Stimulated activated naive CD8-positive, alpha-beta T cell treated with anti-CD3 and anti-CD28 coated beads, Interleukin-15, amount 100 ng/mL, for 72 hours (primary cell): Measurements from ENCODE around the gene DGUOK.
"Not testable (repeated sequence)": the region's sequence is repeated elsewhere in the genome, so short reads cannot be mapped to it uniquely, and the experiment has no call there.

ENCODE experiments used
- ATAC-seq: fragments of 150-1000 bp; cut with Tn5 transposase; 2 replicates; pipeline ENCODE4 v1.10.0; 2021; ENCODE audit warnings: mild to moderate bottlenecking, moderate library complexity
- DNase-seq, 2 donors: peaks; one replicate each; pipeline ENCODE4 v3.0.0; 2021 to 2022
- H3K27ac Mint-ChIP-seq, 2 donors: one replicate each; pipeline ENCODE4 v1.8.0; 2022; ENCODE audit warnings: mild to moderate bottlenecking in 2 of 2, mixed read lengths in 2 of 2, moderate library complexity in 2 of 2
- H3K27me3 Mint-ChIP-seq: one replicate; pipeline ENCODE4 v1.8.0; 2022; ENCODE audit warnings: mixed read lengths
- H3K4me1 Mint-ChIP-seq: one replicate; pipeline ENCODE4 v1.8.0; 2022; ENCODE audit warnings: mild to moderate bottlenecking, mixed read lengths
- H3K4me3 Mint-ChIP-seq, 2 donors: one replicate each; pipeline ENCODE4 v1.8.0; 2022; ENCODE audit warnings: mild to moderate bottlenecking in 2 of 2, mixed read lengths in 2 of 2, moderate library complexity in 1 of 2
- H3K9me3 Mint-ChIP-seq, 2 donors: one replicate each; pipeline ENCODE4 v1.8.0; 2022; ENCODE audit warnings: mixed read lengths in 2 of 2

The DGUOK gene

DNA sequence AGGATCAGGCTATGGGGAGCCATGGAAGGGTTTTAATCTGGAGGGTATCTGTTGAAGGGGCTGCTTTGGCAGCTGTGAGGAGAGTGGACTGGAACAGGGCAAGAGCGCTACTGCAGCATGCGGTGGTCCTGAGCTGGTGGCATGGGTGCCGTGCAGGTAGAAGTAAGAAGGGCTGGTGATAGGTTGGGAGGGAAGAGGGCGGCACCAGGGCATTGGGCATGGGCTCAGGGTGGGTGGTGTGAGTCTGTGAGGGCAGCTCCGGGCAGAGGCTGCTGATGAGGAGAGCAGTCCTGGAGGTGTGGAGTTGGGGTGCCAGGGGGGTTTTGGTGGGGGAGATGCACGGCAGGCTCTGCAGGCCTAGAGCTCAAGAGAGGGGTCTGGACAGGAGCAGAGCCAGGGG is 31.8 kb upstream of the DGUOK start:
- H3K4me1 Mint-ChIP-seq = peaks cover 32% of the 10 kb centered on the region
- H3K4me3 Mint-ChIP-seq = peak overlapping the region in 1 of 2 donors; percentile 27
- ATAC-seq (no peak), DNase-seq (no peak)
- peak overlapping the region in 1 of 2 donors; percentile 74 for H3K27ac Mint-ChIP-seq
- H3K27me3 Mint-ChIP-seq = no peaks in the 10 kb centered on the region
- no peaks in the 10 kb centered on the region for H3K9me3 Mint-ChIP-seq

DNA sequence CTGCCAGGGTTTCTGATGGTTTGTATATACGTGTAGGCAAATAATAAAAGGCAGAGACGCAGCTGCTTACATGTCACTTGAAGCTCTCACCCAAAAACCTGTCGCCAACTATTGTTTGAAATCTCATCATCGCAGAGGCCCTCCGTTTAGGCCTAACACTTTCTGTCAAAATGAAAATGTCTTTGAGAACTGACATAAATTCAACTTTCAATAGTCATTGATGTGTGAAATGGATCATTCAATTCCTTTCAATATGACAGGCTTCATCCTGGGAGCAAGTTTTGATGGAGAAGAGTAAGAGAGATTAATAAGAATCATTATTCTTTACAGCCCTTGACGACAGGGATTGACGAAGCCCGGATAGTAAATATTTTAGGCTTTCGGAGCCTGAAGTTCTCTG is 31.2 kb upstream of the DGUOK start:
- Mint-ChIP-seq H3K27ac (no peak overlapping the region), H3K27me3 (no peaks in the 10 kb centered on the region), H3K4me3 (no peak overlapping the region), H3K9me3 (no peaks in the 10 kb centered on the region), H3K4me1 (peaks cover 32% of the 10 kb centered on the region)
- ATAC-seq (no peak), DNase-seq (no peak)

DNA sequence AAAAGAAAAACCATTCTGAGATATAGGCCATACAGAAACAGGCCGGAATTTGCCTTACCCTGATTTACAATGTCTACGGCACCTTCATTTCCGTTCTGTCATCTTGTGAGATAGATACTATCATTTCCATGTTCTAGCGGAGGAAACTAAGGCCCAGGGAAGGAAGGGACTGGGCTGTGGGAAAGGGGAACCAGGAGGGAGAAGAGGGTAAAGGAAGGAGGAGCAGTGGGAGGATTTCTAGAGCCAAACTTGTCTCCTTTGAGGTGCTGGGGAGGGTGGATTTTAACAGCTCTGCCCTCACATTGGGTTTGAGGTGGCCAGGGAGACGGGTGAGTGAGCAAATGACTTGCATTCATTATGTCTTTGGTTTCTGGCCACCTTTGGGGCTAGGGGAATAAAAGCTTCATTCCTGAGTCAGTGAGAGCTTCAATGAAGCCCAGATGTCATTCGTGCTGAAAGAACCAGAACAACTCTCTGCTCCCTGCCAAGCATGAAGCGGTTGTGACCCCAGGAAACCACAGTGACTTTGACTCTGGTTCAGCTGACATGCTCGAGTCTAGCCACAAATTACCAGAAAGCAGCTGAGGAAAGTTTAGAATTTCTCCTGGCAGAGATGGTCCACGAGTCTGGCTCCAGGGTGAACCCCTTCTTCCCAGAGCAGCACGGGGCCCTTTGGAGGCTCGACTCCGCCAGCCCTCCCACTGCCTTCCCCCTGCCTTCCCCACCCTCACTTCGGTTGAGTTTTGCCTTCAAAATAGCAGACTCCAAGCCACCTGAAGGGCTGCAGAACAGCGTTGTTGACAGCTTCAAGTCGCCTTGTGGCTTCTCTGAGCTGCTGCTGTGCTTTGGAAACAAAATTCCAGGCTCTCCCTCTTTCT is 30.1 kb upstream of the DGUOK start:
- ATAC-seq (peak; percentile 94), DNase-seq (peak; percentile 42 to 71)
- H3K27me3 Mint-ChIP-seq = no peaks in the 10 kb centered on the region
- peak overlapping the region; percentile 61 to 77 for H3K4me3 Mint-ChIP-seq
- no peaks in the 10 kb centered on the region for H3K9me3 Mint-ChIP-seq
- peaks cover 32% of the 10 kb centered on the region for H3K4me1 Mint-ChIP-seq
- H3K27ac Mint-ChIP-seq = peak overlapping the region; percentile 60 to 91

DNA sequence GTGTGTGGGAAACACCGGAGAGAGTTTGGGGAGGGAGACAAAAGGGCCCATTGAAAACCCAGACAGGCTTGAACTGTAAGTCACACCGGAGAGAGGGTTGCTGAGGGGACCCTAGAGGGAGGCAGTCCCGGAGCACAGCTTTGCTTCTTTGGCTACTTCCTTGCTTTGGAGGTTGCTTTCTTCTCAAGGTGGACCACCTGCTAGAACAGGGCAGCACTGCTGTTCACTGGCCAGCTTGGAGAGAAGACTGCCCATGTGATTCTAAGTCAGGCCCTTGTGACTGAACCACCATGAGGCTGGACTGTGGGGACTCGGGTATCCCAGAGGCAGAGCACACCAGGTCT is 29.5 kb upstream of the DGUOK start:
- H3K27ac Mint-ChIP-seq = peak overlapping the region in 1 of 2 donors; percentile 60
- peaks cover 32% of the 10 kb centered on the region for H3K4me1 Mint-ChIP-seq
- H3K4me3 Mint-ChIP-seq = peak overlapping the region in 1 of 2 donors; percentile 77
- no peaks in the 10 kb centered on the region for H3K27me3 Mint-ChIP-seq
- DNase-seq = no peak
- no peaks in the 10 kb centered on the region for H3K9me3 Mint-ChIP-seq
- ATAC-seq = peak; percentile 22

DNA sequence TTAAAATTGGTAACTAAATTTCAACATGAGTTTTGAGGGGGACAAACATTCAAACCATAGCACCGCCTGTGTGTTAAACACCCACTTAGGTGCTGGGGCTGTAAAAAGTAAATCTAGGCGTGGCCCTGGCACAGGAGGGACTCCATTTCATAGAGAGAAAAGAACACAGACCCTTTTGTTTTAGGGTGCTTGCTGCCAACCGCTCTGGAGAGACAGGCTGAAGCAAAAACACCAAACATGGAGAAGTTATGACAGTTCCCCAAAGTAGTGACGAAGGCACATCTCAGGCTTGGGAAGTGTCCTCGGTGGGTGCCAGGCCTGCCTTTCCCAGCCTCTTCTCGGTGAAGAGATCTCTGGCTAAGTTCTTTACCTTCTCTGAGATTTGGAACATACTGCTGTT is 28.7 kb upstream of the DGUOK start:
- no peak for DNase-seq
- no peaks in the 10 kb centered on the region for H3K27me3 Mint-ChIP-seq
- no peak overlapping the region for H3K27ac Mint-ChIP-seq
- no peak for ATAC-seq
- H3K9me3 Mint-ChIP-seq = no peaks in the 10 kb centered on the region
- peaks cover 32% of the 10 kb centered on the region for H3K4me1 Mint-ChIP-seq
- no peak overlapping the region for H3K4me3 Mint-ChIP-seq

DNA sequence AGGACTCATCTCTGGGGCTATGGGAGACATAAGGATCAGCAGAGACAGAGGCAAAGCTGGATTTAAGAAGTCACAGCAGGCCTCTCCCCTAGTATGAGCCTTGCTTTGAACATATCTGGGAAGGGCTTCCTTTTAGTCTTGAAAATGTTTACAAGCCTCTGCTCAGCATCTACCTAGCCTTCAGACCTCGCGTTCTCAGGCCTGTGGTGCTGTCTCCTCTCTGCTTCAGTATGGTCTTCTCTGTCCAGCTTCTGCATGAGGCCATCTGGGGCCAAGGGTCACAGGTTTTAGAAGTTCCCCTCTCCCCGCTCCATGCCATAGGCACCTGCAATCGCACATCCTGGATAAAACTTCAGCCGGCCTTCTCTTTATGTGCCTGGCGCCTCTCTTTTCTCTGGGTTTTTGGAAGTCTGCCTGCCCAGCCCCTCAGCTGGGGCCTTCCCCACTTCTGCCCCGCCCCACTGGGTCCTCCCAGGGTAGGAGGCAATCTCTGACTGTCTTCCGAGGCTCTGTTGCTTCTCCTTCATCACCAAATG is 26.8 kb upstream of the DGUOK start:
- ATAC-seq = no peak
- no peak for DNase-seq
- H3K27ac Mint-ChIP-seq = peak overlapping the region in 1 of 2 donors; percentile 74
- peaks cover 23% of the 10 kb centered on the region for H3K4me1 Mint-ChIP-seq
- H3K9me3 Mint-ChIP-seq = no peaks in the 10 kb centered on the region
- no peak overlapping the region for H3K4me3 Mint-ChIP-seq
- H3K27me3 Mint-ChIP-seq = no peaks in the 10 kb centered on the region

DNA sequence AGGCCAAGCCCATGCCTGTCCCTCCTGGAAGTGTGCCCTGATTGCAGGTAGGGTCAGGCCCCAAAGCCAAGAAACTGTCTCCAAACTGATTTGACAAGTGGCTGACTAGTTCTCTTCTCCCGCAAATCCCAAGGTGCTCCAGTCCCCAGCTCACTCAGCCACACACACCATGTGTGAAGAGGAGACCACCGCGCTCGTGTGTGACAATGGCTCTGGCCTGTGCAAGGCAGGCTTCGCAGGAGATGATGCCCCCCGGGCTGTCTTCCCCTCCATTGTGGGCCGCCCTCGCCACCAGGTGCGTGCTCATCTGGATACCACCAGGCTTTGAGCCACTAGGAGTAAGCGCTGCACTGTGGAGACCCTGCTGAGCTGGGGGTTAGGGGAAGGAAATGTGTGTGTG is 25.5 kb upstream of the DGUOK start:
- ATAC-seq (no peak), DNase-seq (no peak)
- H3K4me1 Mint-ChIP-seq = peaks cover 17% of the 10 kb centered on the region
- H3K9me3 Mint-ChIP-seq = no peaks in the 10 kb centered on the region
- H3K4me3 Mint-ChIP-seq = no peak overlapping the region
- H3K27me3 Mint-ChIP-seq = no peaks in the 10 kb centered on the region
- no peak overlapping the region for H3K27ac Mint-ChIP-seq

DNA sequence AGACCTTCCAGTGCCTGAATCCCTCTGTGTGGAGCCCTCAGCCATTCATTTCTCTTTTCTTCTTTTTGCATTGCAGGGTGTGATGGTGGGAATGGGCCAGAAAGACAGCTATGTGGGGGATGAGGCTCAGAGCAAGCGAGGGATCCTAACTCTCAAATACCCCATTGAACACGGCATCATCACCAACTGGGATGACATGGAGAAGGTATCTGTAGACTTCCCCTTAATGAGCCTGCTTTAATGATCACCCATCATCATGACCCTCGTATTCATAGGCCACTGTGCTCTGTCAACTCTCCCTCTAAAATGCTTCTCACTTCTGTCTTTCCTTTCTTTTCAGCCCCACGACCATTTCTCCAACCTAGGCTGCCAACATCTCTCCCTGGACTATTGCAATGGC is 24.4 kb upstream of the DGUOK start:
- ATAC-seq (no peak), DNase-seq (no peak)
- H3K9me3 Mint-ChIP-seq = no peaks in the 10 kb centered on the region
- H3K27me3 Mint-ChIP-seq = no peaks in the 10 kb centered on the region
- peaks cover 5% of the 10 kb centered on the region for H3K4me1 Mint-ChIP-seq
- H3K4me3 Mint-ChIP-seq = no peak overlapping the region
- no peak overlapping the region for H3K27ac Mint-ChIP-seq

DNA sequence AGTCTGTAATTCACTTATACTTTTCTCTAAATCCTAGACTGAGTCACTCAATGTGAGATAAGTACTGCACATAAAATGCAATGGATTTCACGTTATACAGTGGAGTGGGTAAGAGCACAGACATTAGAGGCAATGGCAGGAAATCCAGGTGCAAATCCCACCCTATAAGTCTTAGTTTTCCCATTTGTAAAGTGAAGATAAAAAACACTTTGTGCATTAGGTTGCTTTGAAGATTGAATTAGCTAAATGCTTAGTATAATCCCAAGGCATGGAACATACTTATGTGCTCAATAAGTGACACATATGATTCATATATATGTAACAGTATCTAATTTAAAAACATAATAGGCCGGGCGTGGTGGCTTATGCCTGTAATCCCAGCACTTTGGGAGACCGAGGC is 23.4 kb upstream of the DGUOK start:
- H3K27me3 Mint-ChIP-seq = no peaks in the 10 kb centered on the region
- no peak overlapping the region for H3K4me3 Mint-ChIP-seq
- H3K27ac Mint-ChIP-seq = no peak overlapping the region
- no peaks in the 10 kb centered on the region for H3K9me3 Mint-ChIP-seq
- DNase-seq = no peak
- ATAC-seq = no peak
- H3K4me1 Mint-ChIP-seq = peaks cover 8% of the 10 kb centered on the region

DNA sequence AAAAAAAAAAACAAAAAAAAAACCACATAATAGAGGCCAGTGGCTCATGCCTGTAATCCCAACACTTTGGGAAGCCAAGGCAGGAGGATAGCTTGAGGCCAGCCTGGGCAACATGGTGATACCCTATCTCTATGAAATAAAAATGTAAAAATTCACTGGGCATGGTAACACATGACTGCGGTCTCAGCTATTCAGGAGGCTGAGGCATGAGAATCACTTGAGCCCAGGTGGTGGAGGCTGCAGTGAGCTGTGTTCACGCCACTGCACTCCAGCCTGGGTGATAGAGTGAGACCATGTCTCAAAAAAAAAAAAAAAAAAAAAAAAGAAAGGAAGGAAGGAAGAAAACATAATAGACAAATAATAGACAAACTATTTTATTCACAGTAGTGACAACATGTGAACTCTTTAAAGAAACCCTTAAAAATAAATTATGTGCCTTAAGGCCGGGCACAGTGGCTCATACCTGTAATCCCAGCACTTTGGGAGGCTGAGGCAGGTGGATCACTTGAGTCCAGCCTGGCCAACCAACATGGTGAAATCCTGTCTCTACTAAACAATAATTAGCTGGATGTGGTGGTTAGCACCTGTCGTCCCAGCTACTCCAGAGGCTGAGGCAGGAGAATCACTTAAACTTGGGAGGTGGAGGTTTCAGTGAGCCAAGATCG is 22.6 kb upstream of the DGUOK start:
- not testable (repeated sequence) for H3K27me3 Mint-ChIP-seq, DNase-seq, H3K9me3 Mint-ChIP-seq, H3K27ac Mint-ChIP-seq, H3K4me3 Mint-ChIP-seq, ATAC-seq
- H3K4me1 Mint-ChIP-seq = peaks cover 15% of the 10 kb centered on the region

DNA sequence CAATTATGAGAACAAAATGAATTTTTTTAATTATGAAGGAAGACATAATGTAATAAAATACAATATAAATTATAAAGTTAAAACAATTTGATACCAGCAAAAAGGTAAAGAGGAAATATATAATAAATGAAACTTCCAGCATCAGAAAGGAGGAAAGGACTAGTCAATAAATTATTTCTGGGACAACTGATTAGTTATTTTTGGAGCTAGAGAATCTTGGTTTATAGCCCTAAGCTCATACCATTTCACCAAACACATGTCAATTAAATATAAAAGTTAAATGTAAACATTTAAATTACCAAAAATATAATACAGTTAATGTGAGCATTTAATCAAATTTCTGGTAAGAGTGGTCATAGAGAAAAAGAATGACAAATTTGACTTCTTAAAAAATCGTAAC is 21.7 kb upstream of the DGUOK start:
- H3K27ac Mint-ChIP-seq = no peak overlapping the region
- no peak overlapping the region for H3K4me3 Mint-ChIP-seq
- H3K9me3 Mint-ChIP-seq = no peaks in the 10 kb centered on the region
- H3K27me3 Mint-ChIP-seq = no peaks in the 10 kb centered on the region
- no peak for ATAC-seq
- H3K4me1 Mint-ChIP-seq = peaks cover 15% of the 10 kb centered on the region
- no peak for DNase-seq

DNA sequence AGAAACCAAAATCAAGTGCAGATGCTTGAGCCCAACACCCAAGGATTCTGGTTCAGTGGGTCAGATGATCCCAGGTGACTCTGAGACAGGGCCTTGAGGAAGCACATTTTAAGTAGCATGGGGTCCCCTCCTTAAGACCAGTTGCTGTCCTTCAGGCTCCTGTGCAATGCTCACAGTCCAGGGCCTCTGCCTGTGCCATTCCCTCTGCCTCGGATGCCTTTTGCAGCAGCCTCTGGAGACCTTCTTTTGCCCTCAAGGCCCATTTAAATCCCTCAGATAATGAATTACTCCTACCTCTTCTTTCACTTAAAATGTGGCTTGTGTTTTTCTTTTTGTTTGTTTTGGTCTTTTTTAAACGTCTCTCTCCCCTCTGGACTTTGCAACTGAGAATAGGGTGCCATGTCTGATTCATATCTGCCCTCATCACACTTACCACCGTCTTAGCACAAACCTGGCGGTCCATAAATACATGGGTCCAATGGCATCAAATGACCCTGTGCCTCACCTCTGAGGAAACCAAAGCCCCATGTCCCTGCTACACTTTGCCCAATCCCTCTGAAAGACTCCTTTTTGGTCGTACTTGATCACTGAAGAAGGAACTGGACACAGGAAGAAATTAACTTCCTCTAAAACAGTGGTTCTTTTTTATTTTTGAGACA is 19.7 kb upstream of the DGUOK start:
- H3K4me1 Mint-ChIP-seq = peaks cover 15% of the 10 kb centered on the region
- ATAC-seq (no peak), DNase-seq (no peak)
- no peaks in the 10 kb centered on the region for H3K9me3 Mint-ChIP-seq
- no peak overlapping the region for H3K27ac Mint-ChIP-seq
- no peak overlapping the region for H3K4me3 Mint-ChIP-seq
- no peaks in the 10 kb centered on the region for H3K27me3 Mint-ChIP-seq

DNA sequence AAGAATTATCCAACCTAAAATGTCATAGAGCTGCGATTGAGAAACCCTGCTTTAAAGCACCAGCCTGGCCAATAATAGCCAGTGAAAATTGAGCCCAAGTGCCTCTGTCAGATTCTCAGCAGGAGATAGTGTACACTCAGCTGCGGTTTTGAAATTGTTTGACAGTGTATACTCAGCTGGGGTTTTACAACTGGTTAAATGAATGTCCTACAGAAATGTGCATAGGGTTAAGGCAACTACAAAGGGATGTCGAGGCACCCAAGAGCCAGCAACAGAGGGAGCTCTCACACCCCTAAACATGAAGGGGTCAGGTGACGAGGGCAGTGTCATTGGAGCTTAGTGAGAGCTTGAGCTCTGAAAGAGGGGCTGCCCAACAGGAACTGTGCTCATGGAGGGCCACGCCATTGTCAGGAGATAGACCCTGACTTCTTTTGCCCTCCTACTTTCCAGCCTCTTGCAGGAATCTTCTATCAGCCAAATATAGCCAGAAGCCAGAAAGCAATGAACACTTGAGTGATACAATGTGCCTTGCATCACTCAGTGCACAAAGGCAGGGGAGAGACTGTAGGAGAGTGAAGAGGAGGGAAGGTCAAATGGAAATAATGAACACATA is 18.7 kb upstream of the DGUOK start:
- ATAC-seq (peak; percentile 99), DNase-seq (peak; percentile 55 to 64)
- no peaks in the 10 kb centered on the region for H3K27me3 Mint-ChIP-seq
- H3K4me1 Mint-ChIP-seq = peaks cover 15% of the 10 kb centered on the region
- H3K27ac Mint-ChIP-seq = no peak overlapping the region
- H3K9me3 Mint-ChIP-seq = no peaks in the 10 kb centered on the region
- H3K4me3 Mint-ChIP-seq = peak overlapping the region in 1 of 2 donors; percentile 6

DNA sequence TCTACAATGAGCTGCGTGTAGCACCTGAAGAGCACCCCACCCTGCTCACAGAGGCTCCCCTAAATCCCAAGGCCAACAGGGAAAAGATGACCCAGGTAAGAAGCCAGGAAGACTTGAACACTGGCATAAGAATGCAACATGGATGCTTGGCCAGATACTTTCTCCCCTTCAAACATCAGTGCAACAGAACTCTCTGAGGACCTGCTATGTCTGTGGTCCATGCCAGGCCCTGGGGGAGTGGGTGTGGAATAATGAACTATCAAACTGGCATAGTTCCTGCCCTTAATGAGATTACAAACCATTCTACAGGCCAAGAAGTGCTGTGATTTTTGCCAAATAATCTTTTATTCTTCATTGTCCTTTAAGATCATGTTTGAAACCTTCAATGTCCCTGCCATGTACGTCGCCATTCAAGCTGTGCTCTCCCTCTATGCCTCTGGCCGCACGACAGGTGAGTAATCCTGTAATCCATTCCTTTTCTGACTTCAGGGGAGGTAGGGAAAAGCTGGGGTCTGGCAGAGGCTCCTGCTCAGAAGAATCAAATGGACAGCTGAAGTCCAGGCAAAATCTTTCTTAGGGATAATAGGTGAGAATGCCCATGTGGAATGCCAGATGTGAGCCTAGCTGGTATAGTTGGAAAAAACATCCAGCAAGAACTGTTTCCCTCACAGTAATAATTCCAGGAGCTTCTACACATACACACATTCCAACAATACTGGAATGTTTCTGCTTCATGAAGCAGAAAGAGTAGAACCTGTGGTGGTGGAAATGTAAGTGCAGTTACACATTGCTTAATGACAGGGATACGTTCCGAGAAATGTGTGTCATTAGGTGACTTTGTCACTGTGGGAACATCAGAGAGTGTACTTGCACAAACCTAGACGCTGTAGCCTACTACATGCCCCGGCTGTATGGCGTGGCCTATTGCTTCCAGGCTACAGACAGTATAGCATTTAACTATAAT is 17.7 kb upstream of the DGUOK start:
- no peak for DNase-seq
- H3K4me3 Mint-ChIP-seq = no peak overlapping the region
- H3K9me3 Mint-ChIP-seq = no peaks in the 10 kb centered on the region
- ATAC-seq = no peak
- H3K27me3 Mint-ChIP-seq = no peaks in the 10 kb centered on the region
- H3K27ac Mint-ChIP-seq = no peak overlapping the region
- H3K4me1 Mint-ChIP-seq = peaks cover 15% of the 10 kb centered on the region
